ENCODE data around the gene CCDC141. TPM values are rescaled to one million over a fixed set of nuclear protein-coding genes. Genes with fewer than 3 reads are reported as not detected.

CCDC141 gene
- total and polyA plus RNA-seq, 2 experiments from 2014 or later = 11.7 to 13.4 TPM

GRCh38 chr2:178997067-178997466 is 52.9 kb downstream of the CCDC141 start:
- Mint-ChIP-seq H3K4me1 (no peaks in the 10 kb centered on the region), H3K36me3 (ENCODE audit: low read depth) (peaks cover 27% of the 10 kb centered on the region), H3K9me3 (peaks cover 24% of the 10 kb centered on the region), H3K27ac (no peak overlapping the region), H3K27me3 (ENCODE audit: insufficient read depth, low read depth, poor library complexity) (no peaks in the 10 kb centered on the region), H3K4me3 (no peak overlapping the region)
- no peak overlapping the region for H3K27ac ChIP-seq (ENCODE audit: low read depth)
- DNase-seq (ENCODE audit: low spot score) = no peak
- no peaks in the 10 kb centered on the region for H3K4me1 ChIP-seq (ENCODE audit: insufficient read depth)
- no peak overlapping the region for H2AFZ ChIP-seq
- H3K4me3 ChIP-seq = no peak overlapping the region
- no peaks in the 10 kb centered on the region for H3F3A ChIP-seq (replicated peaks; ENCODE audit: low read depth)
- H4K20me1 ChIP-seq (replicated peaks; ENCODE audit: insufficient read depth) = no peaks in the 10 kb centered on the region
- no peak overlapping the region for H3K4me2 ChIP-seq
- no peaks in the 10 kb centered on the region for H3K79me2 ChIP-seq (replicated peaks; ENCODE audit: insufficient read depth)
- no peaks in the 10 kb centered on the region for H3K27me3 ChIP-seq (ENCODE audit: insufficient read depth)
- TF ChIP-seq ZNF331 (CRISPR knock-in tag; IDR thresholded peaks at IDR 0.05; ENCODE audit: low read depth) = no peak
- TF ChIP-seq STAT1 (IDR thresholded peaks at IDR 0.05; ENCODE audit: unreplicated experiment) = no peak
- TF ChIP-seq, protein P1, sequence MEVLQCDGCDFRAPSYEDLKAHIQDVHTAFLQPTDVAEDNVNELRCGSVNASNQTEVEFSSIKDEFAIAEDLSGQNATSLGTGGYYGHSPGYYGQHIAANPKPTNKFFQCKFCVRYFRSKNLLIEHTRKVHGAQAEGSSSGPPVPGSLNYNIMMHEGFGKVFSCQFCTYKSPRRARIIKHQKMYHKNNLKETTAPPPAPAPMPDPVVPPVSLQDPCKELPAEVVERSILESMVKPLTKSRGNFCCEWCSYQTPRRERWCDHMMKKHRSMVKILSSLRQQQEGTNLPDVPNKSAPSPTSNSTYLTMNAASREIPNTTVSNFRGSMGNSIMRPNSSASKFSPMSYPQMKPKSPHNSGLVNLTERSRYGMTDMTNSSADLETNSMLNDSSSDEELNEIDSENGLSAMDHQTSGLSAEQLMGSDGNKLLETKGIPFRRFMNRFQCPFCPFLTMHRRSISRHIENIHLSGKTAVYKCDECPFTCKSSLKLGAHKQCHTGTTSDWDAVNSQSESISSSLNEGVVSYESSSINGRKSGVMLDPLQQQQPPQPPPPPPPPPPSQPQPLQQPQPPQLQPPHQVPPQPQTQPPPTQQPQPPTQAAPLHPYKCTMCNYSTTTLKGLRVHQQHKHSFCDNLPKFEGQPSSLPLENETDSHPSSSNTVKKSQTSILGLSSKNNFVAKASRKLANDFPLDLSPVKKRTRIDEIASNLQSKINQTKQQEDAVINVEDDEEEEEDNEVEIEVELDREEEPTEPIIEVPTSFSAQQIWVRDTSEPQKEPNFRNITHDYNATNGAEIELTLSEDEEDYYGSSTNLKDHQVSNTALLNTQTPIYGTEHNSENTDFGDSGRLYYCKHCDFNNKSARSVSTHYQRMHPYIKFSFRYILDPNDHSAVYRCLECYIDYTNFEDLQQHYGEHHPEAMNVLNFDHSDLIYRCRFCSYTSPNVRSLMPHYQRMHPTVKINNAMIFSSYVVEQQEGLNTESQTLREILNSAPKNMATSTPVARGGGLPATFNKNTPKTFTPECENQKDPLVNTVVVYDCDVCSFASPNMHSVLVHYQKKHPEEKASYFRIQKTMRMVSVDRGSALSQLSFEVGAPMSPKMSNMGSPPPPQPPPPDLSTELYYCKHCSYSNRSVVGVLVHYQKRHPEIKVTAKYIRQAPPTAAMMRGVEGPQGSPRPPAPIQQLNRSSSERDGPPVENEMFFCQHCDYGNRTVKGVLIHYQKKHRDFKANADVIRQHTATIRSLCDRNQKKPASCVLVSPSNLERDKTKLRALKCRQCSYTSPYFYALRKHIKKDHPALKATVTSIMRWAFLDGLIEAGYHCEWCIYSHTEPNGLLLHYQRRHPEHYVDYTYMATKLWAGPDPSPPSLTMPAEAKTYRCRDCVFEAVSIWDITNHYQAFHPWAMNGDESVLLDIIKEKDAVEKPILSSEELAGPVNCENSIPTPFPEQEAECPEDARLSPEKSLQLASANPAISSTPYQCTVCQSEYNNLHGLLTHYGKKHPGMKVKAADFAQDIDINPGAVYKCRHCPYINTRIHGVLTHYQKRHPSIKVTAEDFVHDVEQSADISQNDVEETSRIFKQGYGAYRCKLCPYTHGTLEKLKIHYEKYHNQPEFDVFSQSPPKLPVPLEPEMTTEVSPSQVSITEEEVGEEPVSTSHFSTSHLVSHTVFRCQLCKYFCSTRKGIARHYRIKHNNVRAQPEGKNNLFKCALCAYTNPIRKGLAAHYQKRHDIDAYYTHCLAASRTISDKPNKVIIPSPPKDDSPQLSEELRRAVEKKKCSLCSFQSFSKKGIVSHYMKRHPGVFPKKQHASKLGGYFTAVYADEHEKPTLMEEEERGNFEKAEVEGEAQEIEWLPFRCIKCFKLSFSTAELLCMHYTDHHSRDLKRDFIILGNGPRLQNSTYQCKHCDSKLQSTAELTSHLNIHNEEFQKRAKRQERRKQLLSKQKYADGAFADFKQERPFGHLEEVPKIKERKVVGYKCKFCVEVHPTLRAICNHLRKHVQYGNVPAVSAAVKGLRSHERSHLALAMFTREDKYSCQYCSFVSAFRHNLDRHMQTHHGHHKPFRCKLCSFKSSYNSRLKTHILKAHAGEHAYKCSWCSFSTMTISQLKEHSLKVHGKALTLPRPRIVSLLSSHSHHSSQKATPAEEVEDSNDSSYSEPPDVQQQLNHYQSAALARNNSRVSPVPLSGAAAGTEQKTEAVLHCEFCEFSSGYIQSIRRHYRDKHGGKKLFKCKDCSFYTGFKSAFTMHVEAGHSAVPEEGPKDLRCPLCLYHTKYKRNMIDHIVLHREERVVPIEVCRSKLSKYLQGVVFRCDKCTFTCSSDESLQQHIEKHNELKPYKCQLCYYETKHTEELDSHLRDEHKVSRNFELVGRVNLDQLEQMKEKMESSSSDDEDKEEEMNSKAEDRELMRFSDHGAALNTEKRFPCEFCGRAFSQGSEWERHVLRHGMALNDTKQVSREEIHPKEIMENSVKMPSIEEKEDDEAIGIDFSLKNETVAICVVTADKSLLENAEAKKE (CRISPR knock-in tag; IDR thresholded peaks at IDR 0.05) = no peak
- TF ChIP-seq ZNF114 (CRISPR knock-in tag; IDR thresholded peaks at IDR 0.05) = no peak
- no peak for TF ChIP-seq CREB1 (CRISPR knock-in tag; IDR thresholded peaks at IDR 0.05; ENCODE audit: low read depth)
- TF ChIP-seq, protein P2, sequence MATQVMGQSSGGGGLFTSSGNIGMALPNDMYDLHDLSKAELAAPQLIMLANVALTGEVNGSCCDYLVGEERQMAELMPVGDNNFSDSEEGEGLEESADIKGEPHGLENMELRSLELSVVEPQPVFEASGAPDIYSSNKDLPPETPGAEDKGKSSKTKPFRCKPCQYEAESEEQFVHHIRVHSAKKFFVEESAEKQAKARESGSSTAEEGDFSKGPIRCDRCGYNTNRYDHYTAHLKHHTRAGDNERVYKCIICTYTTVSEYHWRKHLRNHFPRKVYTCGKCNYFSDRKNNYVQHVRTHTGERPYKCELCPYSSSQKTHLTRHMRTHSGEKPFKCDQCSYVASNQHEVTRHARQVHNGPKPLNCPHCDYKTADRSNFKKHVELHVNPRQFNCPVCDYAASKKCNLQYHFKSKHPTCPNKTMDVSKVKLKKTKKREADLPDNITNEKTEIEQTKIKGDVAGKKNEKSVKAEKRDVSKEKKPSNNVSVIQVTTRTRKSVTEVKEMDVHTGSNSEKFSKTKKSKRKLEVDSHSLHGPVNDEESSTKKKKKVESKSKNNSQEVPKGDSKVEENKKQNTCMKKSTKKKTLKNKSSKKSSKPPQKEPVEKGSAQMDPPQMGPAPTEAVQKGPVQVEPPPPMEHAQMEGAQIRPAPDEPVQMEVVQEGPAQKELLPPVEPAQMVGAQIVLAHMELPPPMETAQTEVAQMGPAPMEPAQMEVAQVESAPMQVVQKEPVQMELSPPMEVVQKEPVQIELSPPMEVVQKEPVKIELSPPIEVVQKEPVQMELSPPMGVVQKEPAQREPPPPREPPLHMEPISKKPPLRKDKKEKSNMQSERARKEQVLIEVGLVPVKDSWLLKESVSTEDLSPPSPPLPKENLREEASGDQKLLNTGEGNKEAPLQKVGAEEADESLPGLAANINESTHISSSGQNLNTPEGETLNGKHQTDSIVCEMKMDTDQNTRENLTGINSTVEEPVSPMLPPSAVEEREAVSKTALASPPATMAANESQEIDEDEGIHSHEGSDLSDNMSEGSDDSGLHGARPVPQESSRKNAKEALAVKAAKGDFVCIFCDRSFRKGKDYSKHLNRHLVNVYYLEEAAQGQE (IDR thresholded peaks at IDR 0.05; ENCODE audit: unreplicated experiment) = no peak
- TF ChIP-seq, protein P3, sequence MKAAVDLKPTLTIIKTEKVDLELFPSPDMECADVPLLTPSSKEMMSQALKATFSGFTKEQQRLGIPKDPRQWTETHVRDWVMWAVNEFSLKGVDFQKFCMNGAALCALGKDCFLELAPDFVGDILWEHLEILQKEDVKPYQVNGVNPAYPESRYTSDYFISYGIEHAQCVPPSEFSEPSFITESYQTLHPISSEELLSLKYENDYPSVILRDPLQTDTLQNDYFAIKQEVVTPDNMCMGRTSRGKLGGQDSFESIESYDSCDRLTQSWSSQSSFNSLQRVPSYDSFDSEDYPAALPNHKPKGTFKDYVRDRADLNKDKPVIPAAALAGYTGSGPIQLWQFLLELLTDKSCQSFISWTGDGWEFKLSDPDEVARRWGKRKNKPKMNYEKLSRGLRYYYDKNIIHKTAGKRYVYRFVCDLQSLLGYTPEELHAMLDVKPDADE (IDR thresholded peaks at IDR 0.05) = no peak
- TF ChIP-seq, protein P4, sequence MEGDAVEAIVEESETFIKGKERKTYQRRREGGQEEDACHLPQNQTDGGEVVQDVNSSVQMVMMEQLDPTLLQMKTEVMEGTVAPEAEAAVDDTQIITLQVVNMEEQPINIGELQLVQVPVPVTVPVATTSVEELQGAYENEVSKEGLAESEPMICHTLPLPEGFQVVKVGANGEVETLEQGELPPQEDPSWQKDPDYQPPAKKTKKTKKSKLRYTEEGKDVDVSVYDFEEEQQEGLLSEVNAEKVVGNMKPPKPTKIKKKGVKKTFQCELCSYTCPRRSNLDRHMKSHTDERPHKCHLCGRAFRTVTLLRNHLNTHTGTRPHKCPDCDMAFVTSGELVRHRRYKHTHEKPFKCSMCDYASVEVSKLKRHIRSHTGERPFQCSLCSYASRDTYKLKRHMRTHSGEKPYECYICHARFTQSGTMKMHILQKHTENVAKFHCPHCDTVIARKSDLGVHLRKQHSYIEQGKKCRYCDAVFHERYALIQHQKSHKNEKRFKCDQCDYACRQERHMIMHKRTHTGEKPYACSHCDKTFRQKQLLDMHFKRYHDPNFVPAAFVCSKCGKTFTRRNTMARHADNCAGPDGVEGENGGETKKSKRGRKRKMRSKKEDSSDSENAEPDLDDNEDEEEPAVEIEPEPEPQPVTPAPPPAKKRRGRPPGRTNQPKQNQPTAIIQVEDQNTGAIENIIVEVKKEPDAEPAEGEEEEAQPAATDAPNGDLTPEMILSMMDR (conservative IDR thresholded peaks at IDR 0.05; ENCODE audit: low read depth in 2 of 2) = no peak
- TF ChIP-seq POLR2AphosphoS5 (IDR thresholded peaks at IDR 0.05; ENCODE audit: low read depth) = no peak
- no peak for TF ChIP-seq EZH2phosphoT487 (IDR thresholded peaks at IDR 0.05; ENCODE audit: unreplicated experiment)
- TF ChIP-seq JUNB (IDR thresholded peaks at IDR 0.05; ENCODE audit: unreplicated experiment) = no peak
- no peak for TF ChIP-seq EZH2 (IDR thresholded peaks at IDR 0.05; ENCODE audit: low read depth, unreplicated experiment)
- no peak for TF ChIP-seq NANOG (IDR thresholded peaks at IDR 0.05; ENCODE audit: borderline replicate concordance)
- H3K9me2 ChIP-seq (ENCODE audit: insufficient read depth) = no peaks in the 10 kb centered on the region
- ATAC-seq = no peak
- H3K36me3 ChIP-seq (ENCODE audit: insufficient read depth) = 0 out of 2 replicates have a peak, but pooled peaks cover 5% of the 10 kb centered on the region

All from GM23338 (cell line).